T-helper 9 cell (primary cell): ENCODE measurements around the gene SERPINB2.
"Not testable (repeated sequence)": the region's sequence is repeated elsewhere in the genome, so short reads cannot be mapped to it uniquely, and the experiment has no call there.

ENCODE experiments used
- DNase-seq: peaks from one replicate; pipeline ENCODE4 v3.0.0-alpha.2; 2020

SERPINB2 gene

GRCh38 chr18:63889626-63890025, 2.1 kb downstream of the SERPINB2 start:
- DNase-seq: no peak

DNA sequence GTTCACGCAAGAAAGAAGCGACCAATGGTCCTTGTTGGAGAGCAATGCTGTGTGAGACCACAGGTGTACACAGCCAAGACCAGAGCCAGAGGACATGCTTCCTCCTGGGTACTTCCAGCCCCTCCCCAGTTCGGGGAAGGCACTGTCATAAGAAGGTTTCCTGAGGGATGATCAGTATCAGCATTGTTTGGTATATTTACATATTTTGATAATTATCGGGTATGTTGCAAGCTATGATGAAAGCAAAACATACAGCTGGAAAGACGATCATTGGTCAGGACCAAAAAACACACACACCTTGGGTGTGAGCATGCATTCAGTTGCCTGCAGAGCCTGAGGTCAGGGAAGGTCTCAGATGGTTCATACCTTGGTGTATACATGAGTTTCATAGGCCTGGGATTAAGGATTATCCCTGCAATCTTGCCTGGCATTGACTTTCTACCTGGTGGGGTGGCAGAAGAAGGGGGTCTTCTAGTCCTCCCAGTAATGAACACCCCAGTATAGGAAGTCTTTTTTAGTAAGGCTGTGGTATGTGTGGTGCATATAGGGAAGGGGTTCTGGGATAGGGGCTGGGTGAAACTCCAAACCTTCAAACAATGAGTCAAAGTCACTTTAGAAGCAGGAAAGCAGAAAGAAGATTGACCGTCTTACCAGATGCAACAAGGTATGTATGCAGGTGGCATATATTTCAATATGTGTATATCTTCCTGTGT, 2.9 kb downstream of the SERPINB2 start:
- DNase-seq: no peak

DNA sequence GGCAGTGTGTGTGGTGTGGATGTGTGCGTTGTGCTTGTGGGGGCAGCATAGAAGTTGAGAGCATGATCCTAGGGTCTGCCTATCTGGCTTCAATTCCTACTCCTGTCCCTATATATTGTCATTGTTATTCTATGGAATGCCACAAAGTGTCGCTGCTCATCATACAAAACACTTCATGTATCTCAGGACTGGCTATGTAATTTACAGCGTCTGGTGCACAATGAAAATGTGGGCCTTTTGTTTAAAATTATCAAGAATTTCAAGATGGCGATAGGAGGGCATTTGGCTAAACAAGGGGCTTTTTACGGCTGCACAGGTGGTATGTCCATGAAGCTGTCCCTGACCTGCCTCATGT, 3.4 kb downstream of the SERPINB2 start:
- DNase-seq: no peak

- DNase-seq: no peak
Measured at GRCh38 chr18:63892566-63892965, 5.1 kb downstream of the SERPINB2 start.

GRCh38 chr18:63894106-63894772, 6.7 kb downstream of the SERPINB2 start:
- DNase-seq: no peak

DNA sequence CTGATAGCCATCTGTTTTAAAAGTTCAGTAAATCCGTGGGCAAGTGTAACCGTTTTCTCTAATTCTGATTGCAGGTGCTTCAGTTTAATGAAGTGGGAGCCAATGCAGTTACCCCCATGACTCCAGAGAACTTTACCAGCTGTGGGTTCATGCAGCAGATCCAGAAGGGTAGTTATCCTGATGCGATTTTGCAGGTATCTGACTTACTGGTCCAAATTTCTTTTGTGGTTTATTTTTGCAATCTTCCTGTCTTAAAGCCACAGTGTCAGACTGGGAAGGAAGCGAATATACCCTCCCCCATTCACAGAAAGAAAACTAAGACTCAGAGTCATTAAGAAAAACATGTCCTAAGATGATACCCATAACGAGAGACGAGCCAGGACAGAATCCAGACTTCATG, 7.7 kb downstream of the SERPINB2 start:
- DNase-seq: no peak

GRCh38 chr18:63897072-63897471, 9.6 kb downstream of the SERPINB2 start:
- DNase-seq: no peak

- no peak for DNase-seq
Measured at GRCh38 chr18:63899206-63899605, 11.7 kb downstream of the SERPINB2 start.

- no peak for DNase-seq
Measured at GRCh38 chr18:63903851-63904570, 16.5 kb downstream of the SERPINB2 start.

GRCh38 chr18:63904694-63905093, 17.2 kb downstream of the SERPINB2 start:
- DNase-seq: no peak

GRCh38 chr18:63905361-63905760, 17.9 kb downstream of the SERPINB2 start:
- DNase-seq: no peak

DNA sequence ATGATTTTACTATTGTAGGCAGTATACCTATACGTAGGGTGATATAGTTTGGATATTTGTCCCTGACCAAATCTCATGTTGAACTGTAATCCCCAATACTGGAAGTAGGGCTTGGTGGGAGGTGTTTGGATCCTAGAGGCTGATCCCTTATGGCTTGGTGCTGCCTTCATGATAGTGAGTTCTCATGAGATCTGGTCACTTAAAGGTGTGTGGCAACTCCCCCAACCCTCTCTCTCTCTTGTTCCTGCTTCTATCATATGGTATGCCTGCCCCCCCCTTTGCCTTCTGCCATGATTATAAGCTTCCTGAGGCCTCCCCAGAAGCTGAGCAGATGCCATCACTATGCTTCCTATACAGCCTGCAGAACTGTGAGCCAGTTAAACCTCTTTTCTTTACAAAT, 18.6 kb downstream of the SERPINB2 start:
- DNase-seq: no peak

- DNase-seq: no peak
Measured at GRCh38 chr18:63907664-63908063, 20.2 kb downstream of the SERPINB2 start, which contains the start of gene SERPINB10. TSS of gene SERPINB10 (plus strand) at chr18:63907958. CDS start at chr18:63915511, 7,553 bp downstream.

DNA sequence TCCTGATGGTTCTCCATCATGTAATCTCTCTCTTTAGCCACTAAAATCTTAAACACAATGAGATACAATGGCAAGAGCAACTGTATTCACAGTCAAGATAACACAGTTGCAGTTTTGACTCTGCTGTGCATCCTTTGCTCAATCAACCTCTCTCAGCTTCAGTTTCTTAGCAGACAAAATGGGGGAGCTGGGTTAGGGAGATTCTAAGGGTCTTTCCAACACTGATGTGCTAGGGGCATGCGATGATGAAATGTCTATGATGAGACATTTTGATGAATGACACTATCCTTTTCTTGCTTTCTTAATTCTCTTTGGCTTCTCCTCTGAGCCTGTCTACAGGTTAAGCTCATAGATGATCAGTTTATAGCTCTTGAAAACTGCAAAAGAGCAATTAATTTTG, 21.4 kb downstream of the SERPINB2 start:
- no peak for DNase-seq

- DNase-seq: no peak
Measured at GRCh38 chr18:63909870-63910269, 22.4 kb downstream of the SERPINB2 start.

- DNase-seq: no peak
Measured at GRCh38 chr18:63917817-63918216, 30.3 kb downstream of the SERPINB2 start.

GRCh38 chr18:63922049-63922448, 34.5 kb downstream of the SERPINB2 start:
- DNase-seq: no peak

GRCh38 chr18:63924551-63924950, 37.0 kb downstream of the SERPINB2 start:
- DNase-seq: no peak

DNA sequence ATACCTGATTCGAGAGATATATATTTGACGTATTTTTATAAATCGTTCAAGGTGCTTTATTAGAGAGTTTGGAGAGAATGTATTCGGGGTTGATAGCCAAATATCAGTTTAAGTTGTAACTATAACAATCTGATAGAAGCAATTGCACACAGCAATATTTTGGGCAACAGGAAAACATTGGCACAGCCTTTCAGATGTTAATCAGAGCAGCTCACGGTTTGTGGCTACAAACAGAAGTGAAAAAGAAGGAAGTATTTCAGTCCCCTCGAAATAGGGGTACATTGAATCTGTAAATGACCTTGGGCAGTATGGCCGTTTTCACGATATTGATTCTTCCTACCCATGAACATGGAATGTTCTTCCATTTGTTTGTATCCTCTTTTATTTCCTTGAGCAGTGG, 40.8 kb downstream of the SERPINB2 start:
- no peak for DNase-seq

- DNase-seq: not testable (repeated sequence)
Measured at GRCh38 chr18:63929369-63929768, 41.9 kb downstream of the SERPINB2 start.

DNA sequence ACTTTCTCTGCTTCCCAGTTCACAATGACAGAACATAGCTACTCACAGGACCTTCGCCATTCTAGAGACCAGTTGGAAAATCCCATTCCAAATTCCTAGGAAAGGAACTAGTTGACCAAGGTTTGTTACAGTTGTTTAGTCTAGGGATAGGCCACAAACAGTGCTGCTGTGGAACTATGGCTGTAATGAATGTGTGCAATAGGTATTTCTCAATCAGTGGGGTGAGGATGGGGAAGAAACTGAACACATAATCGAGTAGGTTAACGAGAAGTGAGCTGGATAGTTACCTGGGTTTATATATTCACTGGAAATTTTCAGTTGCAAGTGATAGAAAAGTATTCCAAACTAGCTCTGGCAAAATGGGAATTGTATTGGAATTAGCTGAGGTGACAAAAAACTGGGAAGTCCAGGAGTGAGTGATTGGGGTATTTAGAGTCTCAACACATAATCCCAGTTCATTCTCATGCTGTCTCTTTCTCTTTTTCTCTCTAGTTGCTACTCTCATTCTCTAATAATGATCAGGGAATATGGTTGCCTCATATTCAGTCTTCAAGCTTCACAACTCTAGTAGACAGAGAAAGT, 43.4 kb downstream of the SERPINB2 start:
- no peak for DNase-seq

- peak; percentile 32 for DNase-seq
Measured at GRCh38 chr18:63936156-63936931, 48.8 kb downstream of the SERPINB2 start.

GRCh38 chr18:63936932-63937393, 49.5 kb downstream of the SERPINB2 start:
- DNase-seq: no peak
